GM19193 (cell line): Measurements from ENCODE around the gene HEXIM1.

Experiments used
- POLR2A ChIP-seq: IDR thresholded peaks from 4 replicates; pipeline ENCODE4 v1.6.1; 2011; ENCODE audit not compliant: insufficient read depth, insufficient read length; ENCODE audit errors: extremely low read depth

HEXIM1 gene

GRCh38 chr17:45108595-45109521 is 39.4 kb upstream of the HEXIM1 start:
- no peak for TF ChIP-seq POLR2A

- TF ChIP-seq POLR2A: no peak
Observed at GRCh38 chr17:45110676-45111611, 37.3 kb upstream of the HEXIM1 start.

GRCh38 chr17:45111850-45112249 is 36.4 kb upstream of the HEXIM1 start:
- TF ChIP-seq POLR2A: no peak

GRCh38 chr17:45112559-45113423 is 35.5 kb upstream of the HEXIM1 start:
- TF ChIP-seq POLR2A: no peak

DNA sequence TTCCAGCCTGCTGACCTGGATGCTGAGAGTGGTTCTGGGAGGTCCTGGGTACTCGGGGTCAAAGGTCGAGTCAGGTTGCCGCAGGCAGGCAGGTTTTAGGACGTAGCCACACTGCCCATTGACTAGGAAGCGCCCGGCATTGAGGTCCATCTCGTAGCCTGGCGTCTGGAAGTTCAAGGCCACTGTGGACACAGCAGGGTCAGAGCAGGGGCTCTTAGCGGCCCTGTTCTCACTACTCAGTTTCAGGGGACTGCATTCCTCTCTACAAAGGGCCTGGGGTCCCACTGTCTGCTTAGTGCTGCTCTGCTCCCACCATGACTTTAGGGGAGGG is 34.9 kb upstream of the HEXIM1 start:
- TF ChIP-seq POLR2A: no peak

- no peak for TF ChIP-seq POLR2A
Observed at GRCh38 chr17:45114117-45114932, 34.0 kb upstream of the HEXIM1 start.

DNA sequence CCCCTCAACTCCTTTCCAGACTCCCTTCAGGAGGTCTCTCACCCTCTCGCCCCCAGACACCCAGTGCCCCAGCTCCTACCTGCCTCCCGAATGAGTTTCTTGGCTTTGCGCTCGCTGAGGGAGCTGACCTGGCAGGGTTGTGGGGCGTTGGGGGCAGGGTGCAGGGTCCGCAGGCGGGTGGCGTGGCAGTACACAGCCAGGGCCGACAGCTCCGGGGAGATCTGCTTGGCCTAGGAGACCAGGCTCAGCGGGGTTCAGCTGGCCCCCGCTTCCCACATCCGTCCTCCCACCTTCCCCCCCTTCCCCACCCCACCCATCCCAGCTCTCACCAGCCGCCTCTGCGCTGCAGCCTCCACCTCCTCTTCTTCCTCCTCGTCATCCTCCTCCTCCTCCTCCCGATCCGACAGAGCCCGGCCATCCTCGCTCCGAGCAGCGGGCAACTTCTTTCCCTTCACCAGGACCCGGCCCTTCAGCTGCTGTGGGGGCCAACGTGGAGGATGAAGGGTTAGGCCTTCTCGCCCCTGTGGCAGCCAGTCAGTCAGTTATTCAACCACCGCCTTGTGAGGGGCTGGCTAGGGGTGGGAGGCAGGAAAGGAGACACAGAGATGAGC is 33.2 kb upstream of the HEXIM1 start:
- no peak for TF ChIP-seq POLR2A

- no peak for TF ChIP-seq POLR2A
Observed at GRCh38 chr17:45115871-45116270, 32.4 kb upstream of the HEXIM1 start.

- no peak for TF ChIP-seq POLR2A
Observed at GRCh38 chr17:45116434-45117016, 31.8 kb upstream of the HEXIM1 start.

DNA sequence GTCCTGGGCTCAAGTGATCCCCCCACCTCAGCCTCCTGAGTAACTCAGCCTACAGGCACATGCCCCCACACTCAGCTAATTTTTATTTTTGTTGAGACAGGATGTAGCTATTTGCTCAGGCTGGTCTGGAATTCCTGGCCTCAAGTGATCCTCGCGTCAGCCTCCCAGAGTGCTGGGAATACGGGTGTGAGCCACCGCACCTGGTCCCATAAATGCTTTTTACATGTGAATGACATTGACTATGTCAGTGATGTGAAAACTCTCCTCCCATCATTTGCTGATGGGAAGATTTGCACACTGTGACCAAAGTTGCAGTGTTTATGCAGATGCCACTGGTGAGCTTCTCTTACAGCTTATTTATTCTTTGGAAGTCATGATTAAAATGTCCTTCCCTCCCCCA is 30.9 kb upstream of the HEXIM1 start:
- no peak for TF ChIP-seq POLR2A

GRCh38 chr17:45117848-45118646 is 30.2 kb upstream of the HEXIM1 start:
- no peak for TF ChIP-seq POLR2A

GRCh38 chr17:45118691-45119090 is 29.6 kb upstream of the HEXIM1 start:
- no peak for TF ChIP-seq POLR2A
